HG03045 (cell line): ENCODE measurements around the gene LAMB4.

Experiments used
- ATAC-seq: cut with Tn5 transposase; IDR thresholded peaks from one replicate; pipeline ENCODE4 v1.9.1; 2021; ENCODE audit warnings: mild to moderate bottlenecking, moderate library complexity; ENCODE audit not compliant: unreplicated experiment

Gene LAMB4

GRCh38 chr7:108109221-108109908 is 20.8 kb downstream of the LAMB4 start:
- no peak for ATAC-seq

GRCh38 chr7:108108131-108108530 is 22.0 kb downstream of the LAMB4 start:
- no peak for ATAC-seq

- no peak for ATAC-seq
Measured at GRCh38 chr7:108104324-108104723, 25.8 kb downstream of the LAMB4 start.

GRCh38 chr7:108103558-108104298 is 26.4 kb downstream of the LAMB4 start:
- ATAC-seq, result no peak

- ATAC-seq, result no peak
Measured at GRCh38 chr7:108102671-108103312, 27.4 kb downstream of the LAMB4 start.

GRCh38 chr7:108101759-108102158 is 28.4 kb downstream of the LAMB4 start:
- no peak for ATAC-seq

GRCh38 chr7:108099713-108100112 is 30.4 kb downstream of the LAMB4 start:
- no peak for ATAC-seq

GRCh38 chr7:108097703-108098102 is 32.5 kb downstream of the LAMB4 start:
- no peak for ATAC-seq

GRCh38 chr7:108096996-108097395 is 33.2 kb downstream of the LAMB4 start:
- ATAC-seq, result no peak

- no peak for ATAC-seq
Measured at GRCh38 chr7:108094933-108095710, 35.0 kb downstream of the LAMB4 start.

- no peak for ATAC-seq
Measured at GRCh38 chr7:108094346-108094745, 35.8 kb downstream of the LAMB4 start.

GRCh38 chr7:108093851-108094331 is 36.3 kb downstream of the LAMB4 start:
- ATAC-seq, result no peak

GRCh38 chr7:108093341-108093740 is 36.8 kb downstream of the LAMB4 start:
- no peak for ATAC-seq

- ATAC-seq, result no peak
Measured at GRCh38 chr7:108091461-108091831, 38.7 kb downstream of the LAMB4 start.

- ATAC-seq, result no peak
Measured at GRCh38 chr7:108090791-108091460, 39.2 kb downstream of the LAMB4 start.

GRCh38 chr7:108089381-108089780 is 40.8 kb downstream of the LAMB4 start:
- ATAC-seq, result no peak

- no peak for ATAC-seq
Measured at GRCh38 chr7:108088729-108089128, 41.4 kb downstream of the LAMB4 start.

GRCh38 chr7:108087778-108088177 is 42.4 kb downstream of the LAMB4 start:
- no peak for ATAC-seq

GRCh38 chr7:108086962-108087361 is 43.2 kb downstream of the LAMB4 start:
- ATAC-seq, result no peak

GRCh38 chr7:108086546-108086945 is 43.6 kb downstream of the LAMB4 start:
- no peak for ATAC-seq

- ATAC-seq, result no peak
Measured at GRCh38 chr7:108083980-108084379, 46.2 kb downstream of the LAMB4 start.
